Fibroblast of villous mesenchyme (primary cell): ENCODE data around the gene EEF1A2. TPM values are rescaled to one million over a fixed set of nuclear protein-coding genes. Genes with fewer than 3 reads are reported as not detected.
A peak's percentile ranks its signal among the peaks of the same experiment; 100 is the strongest.

Source experiments
- DNase-seq: peaks from one replicate; pipeline ENCODE4 v3.0.0-alpha.2; 2010; ENCODE audit warnings: low read depth
- H3K4me3 ChIP-seq: 2 replicates; pipeline ENCODE4 v1.5.1; 2011; ENCODE audit warnings: low read depth, mild to moderate bottlenecking, low read length
- CTCF ChIP-seq: IDR thresholded peaks from 2 replicates; pipeline ENCODE4 v1.5.1; 2012; ENCODE audit warnings: low read depth, mild to moderate bottlenecking, low read length; ENCODE audit not compliant: insufficient read depth
- total RNA-seq: library from RNA; depleted of rRNA; stranded (reverse); fragments of >200 nt; gene quantifications from 2 replicates; pipeline ENCODE4 v1.2.3, GENCODE V29; 2012

The EEF1A2 gene
- total RNA-seq, 1 donor, result 0.43 TPM

GRCh38 chr20:63536997-63537524, 38.2 kb upstream of the EEF1A2 start, which contains the start of gene PTK6:
Gene PTK6 (minus strand): TSS chr20:63537376. CDS start chr20:63537314, 62 bp downstream.
- TF ChIP-seq CTCF, result no peak
- no peak for DNase-seq
- H3K4me3 ChIP-seq, result peak within 1 kb of the TSS; percentile 47

- no peak for TF ChIP-seq CTCF
- peak; percentile 42 for DNase-seq
- no peak overlapping the region for H3K4me3 ChIP-seq
These were observed 37.5 kb upstream of the EEF1A2 start for GRCh38 chr20:63536241-63536977.

GRCh38 chr20:63534831-63535651, 36.2 kb upstream of the EEF1A2 start:
- TF ChIP-seq CTCF, result no peak
- no peak overlapping the region for H3K4me3 ChIP-seq
- DNase-seq, result no peak

GRCh38 chr20:63534427-63534830, 35.5 kb upstream of the EEF1A2 start:
- no peak for TF ChIP-seq CTCF
- DNase-seq, result no peak
- H3K4me3 ChIP-seq, result no peak overlapping the region

GRCh38 chr20:63533871-63534393, 35.0 kb upstream of the EEF1A2 start:
- no peak for TF ChIP-seq CTCF
- no peak overlapping the region for H3K4me3 ChIP-seq
- no peak for DNase-seq

- DNase-seq, result no peak
- TF ChIP-seq CTCF, result no peak
- H3K4me3 ChIP-seq, result no peak overlapping the region
These were observed 34.5 kb upstream of the EEF1A2 start for GRCh38 chr20:63533388-63533787.
